ENCODE data around the gene EHD3. TPM values are rescaled to one million over a fixed set of nuclear protein-coding genes. Genes with fewer than 3 reads are reported as not detected.

The EHD3 gene
- total and polyA plus RNA-seq, 2 of the 4 experiments (the other 2 are of a cell fraction) = 29.1 to 39.8 TPM

DNA sequence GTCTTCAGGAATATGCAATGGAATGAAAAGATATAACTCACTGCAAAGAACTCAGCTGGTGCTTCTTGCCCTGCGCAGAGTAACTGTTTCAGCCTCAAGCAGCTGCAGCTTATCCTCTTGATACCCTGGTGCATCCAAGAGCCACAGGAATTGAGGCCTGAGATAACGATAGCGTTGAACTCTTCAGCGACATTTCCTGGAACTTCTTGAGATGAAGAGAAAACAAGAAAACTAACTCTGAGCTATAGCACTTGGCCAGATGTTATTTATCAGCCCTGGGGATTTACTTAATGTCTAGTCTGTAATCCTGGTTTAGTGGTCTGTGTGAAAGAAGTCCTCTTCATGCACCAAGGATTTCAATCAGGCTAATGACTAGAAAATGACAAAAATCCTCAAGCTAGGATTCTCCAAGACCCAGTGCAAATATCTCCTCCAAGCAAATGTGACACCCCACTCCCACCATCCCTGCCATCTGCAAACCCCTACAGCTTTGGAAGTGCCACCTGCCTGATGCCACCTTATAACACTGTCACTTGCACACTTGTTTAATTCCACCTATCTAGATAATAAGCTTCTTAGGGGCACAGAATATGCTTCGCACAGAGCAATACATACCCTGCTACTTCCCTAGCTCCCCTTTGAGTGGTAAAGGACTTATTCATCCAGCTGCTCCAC, 40.6 kb downstream of the EHD3 start:
- Histone ChIP-seq H2BK5ac (ENCODE audit: low read depth, low read length, poor library complexity, severe bottlenecking) (no peak overlapping the region), H3K36me3 (ENCODE audit: control insufficient read depth, insufficient read depth, low read length) (no peaks in the 10 kb centered on the region), H2BK15ac (ENCODE audit: low read depth, low read length) (no peak overlapping the region), H3K4ac (ENCODE audit: low read depth, low read length) (no peak overlapping the region; the same call in 1 of the 2 replicates), H3K79me1 (ENCODE audit: low read depth in 1 of 2, low read length in 2 of 2) (no peaks in the 10 kb centered on the region), H3K56ac (ENCODE audit: extremely low read depth, insufficient read depth, low read length) (no peak overlapping the region), H2BK20ac (ENCODE audit: low read depth, low read length) (peak overlapping the region; percentile 49; the same call in 1 of the 2 replicates), H4K8ac (ENCODE audit: low read depth in 2 of 2, low read length in 2 of 2) (no peak overlapping the region), H2AK9ac (replicated peaks; ENCODE audit: low read depth, low read length, poor library complexity) (no peak overlapping the region), H4K20me1 (ENCODE audit: insufficient read depth, low read length) (no peaks in the 10 kb centered on the region), H2BK120ac (ENCODE audit: low read depth, low read length) (0 out of 2 replicates have a peak overlapping the region, but pooled peaks have one; percentile 21), H2AK5ac (ENCODE audit: low read depth, low read length) (no peak overlapping the region), H3K9me1 (ENCODE audit: insufficient read depth, low read length) (peaks cover 14% of the 10 kb centered on the region; the same call in 1 of the 2 replicates), H3K4me3 (ENCODE audit: insufficient read depth, low read depth, low read length) (no peak overlapping the region), H3K9ac (ENCODE audit: low read depth, low read length) (no peak overlapping the region), H4K5ac (ENCODE audit: low read depth, low read length) (no peak overlapping the region), H3K4me1 (ENCODE audit: control insufficient read depth, insufficient read depth, low read length) (peaks cover 17% of the 10 kb centered on the region), H3K18ac (ENCODE audit: low read depth, low read length) (peak overlapping the region; percentile 18; the same call in 1 of the 2 replicates), H3K27me3 (ENCODE audit: control insufficient read depth, insufficient read depth, low read length) (0 out of 2 replicates have a peak, but pooled peaks cover 4% of the 10 kb centered on the region), H3K23ac (ENCODE audit: low read depth, low read length) (no peak overlapping the region), H3K9me3 (ENCODE audit: control insufficient read depth, insufficient read depth, low read length) (no peaks in the 10 kb centered on the region), H4K91ac (ENCODE audit: insufficient read depth, low read depth, low read length) (no peak overlapping the region), H3K27ac (ENCODE audit: insufficient read depth, low read length) (peak overlapping the region; percentile 45; the same call in 1 of the 2 replicates), H2AFZ (replicated peaks; ENCODE audit: low read length, poor library complexity) (no peak overlapping the region), H3K14ac (replicated peaks; ENCODE audit: low read depth, low read length) (no peak overlapping the region), H3K4me2 (ENCODE audit: low read depth, low read length) (peak overlapping the region; percentile 11; the same call in 1 of the 2 replicates)
- in situ Hi-C loops (cut with MboI; ENCODE audit: low sequenced_read_pairs) (no loop called here), dilution Hi-C loops (cut with HindIII; ENCODE audit: low sequenced_read_pairs, unreplicated experiment) (no loop called here), intact Hi-C loops (cut with micrococcal nuclease) (loop anchor here (1.0 kb wide), 1 partner anchor 45 kb away; no protein-coding TSS in a partner anchor)
- POLR2A ChIA-PET (ENCODE audit: unreplicated experiment) = interaction anchor here (1.1 kb wide), 1 partner anchor 44 kb away, joined by 7 read pairs; no protein-coding TSS in a partner anchor
- peak; percentile 72 for ATAC-seq (ENCODE audit: low read depth)
- 0 out of 2 replicates have a peak, but pooled peaks have one; percentile 2 for TF ChIP-seq CTCF (conservative IDR thresholded peaks at IDR 0.05; ENCODE audit: low read depth, low read length)
- no peak for TF ChIP-seq CHD1 (IDR thresholded peaks at IDR 0.05; ENCODE audit: low read depth, low read length)
- CTCF ChIA-PET = interaction anchor here (0.7 to 1.4 kb wide), 4 partner anchors 12 to 88 kb away, joined by 3 to 7 read pairs (median 3); no protein-coding TSS in a partner anchor
- DNase-seq = peak; percentile 64
- WGBS, 2 experiments (ENCODE audit: extremely low coverage in 2 of 2, insufficient read length in 1 of 2) = 86% methylated on average over 1 of the region's 5 CpGs; no CpG with 5 or more reads in 1 of the 2 experiments
- no TSS peak for BruUV-seq (replicated peaks)
